Skeletal muscle cell (primary cell): ENCODE data around the gene ZNF384.

Experiments used
- DNase-seq: peaks from one replicate; pipeline ENCODE4 v3.0.0-alpha.2; 2010; ENCODE audit warnings: low read depth
- H3K4me3 ChIP-seq: 2 replicates; pipeline ENCODE4 v1.5.1; 2011; ENCODE audit warnings: low read depth, mild to moderate bottlenecking, control low read depth, low read length, moderate library complexity

ZNF384 gene

DNA sequence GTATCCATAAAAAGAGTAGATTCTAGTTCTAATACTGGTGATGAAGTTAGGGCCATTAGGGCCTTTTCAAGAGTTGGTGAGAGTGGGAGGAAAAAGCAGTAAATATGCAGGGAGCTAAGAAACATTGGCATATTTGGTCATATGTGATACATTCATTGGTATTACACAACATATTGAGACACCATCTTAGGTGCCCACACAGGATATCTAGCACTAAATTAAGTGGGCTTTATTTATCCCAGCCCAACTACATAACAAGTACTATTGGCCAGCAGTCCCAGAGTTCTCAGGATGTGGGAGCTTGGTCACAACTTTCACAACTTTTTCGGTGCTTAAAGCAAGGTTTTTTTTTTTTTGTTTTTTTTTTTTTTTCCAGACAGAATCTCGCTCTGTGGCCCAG, 24.3 kb downstream of the ZNF384 start:
- DNase-seq = no peak
- H3K4me3 ChIP-seq = no peak overlapping the region

GRCh38 chr12:6662906-6663742, 26.1 kb downstream of the ZNF384 start, which contains the start of gene ING4:
ING4 (minus strand) TSS chr12:6663119; CDS start chr12:6663101, 18 bp downstream.
- H3K4me3 ChIP-seq = peak within 1 kb of the TSS; percentile 76
- peak; percentile 96 for DNase-seq

GRCh38 chr12:6662602-6662905, 26.6 kb downstream of the ZNF384 start:
- no peak for DNase-seq
- peak overlapping the region; percentile 76 for H3K4me3 ChIP-seq

DNA sequence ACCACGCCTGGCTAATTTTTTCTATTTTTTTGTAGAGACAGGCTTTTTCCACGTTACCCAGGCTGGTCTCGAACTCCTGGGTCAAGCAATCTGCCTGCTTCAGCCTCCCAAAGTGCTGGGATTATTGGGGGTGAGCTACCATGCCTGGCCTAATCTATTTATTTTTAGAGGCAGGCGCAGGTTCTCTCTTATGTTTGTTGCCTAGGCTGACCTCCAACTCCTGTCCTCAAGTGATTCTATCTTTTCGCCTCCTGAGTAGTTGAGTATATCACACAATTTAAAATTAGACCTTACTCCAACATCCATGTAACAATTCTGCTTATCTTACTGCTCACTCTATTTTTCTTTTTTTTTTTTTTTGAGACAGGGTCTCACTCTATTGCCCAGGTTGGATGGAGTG, 35.2 kb downstream of the ZNF384 start:
- DNase-seq = no peak
- H3K4me3 ChIP-seq = no peak overlapping the region

GRCh38 chr12:6653342-6653741, 35.8 kb downstream of the ZNF384 start:
- H3K4me3 ChIP-seq = no peak overlapping the region

GRCh38 chr12:6652391-6652790, 36.8 kb downstream of the ZNF384 start:
- DNase-seq = no peak
- no peak overlapping the region for H3K4me3 ChIP-seq

More at GRCh38 chr12:6653342-6653741, 35.8 kb downstream of the ZNF384 start:
- no peak for DNase-seq

- DNase-seq = no peak
- H3K4me3 ChIP-seq = no peak overlapping the region
These were observed 38.3 kb downstream of the ZNF384 start for GRCh38 chr12:6650832-6651231.

- H3K4me3 ChIP-seq = peak within 1 kb of the TSS; percentile 37
- no peak for DNase-seq
These were observed 42.0 kb downstream of the ZNF384 start, which contains the start of gene ACRBP for GRCh38 chr12:6647083-6647604. ACRBP (minus strand) TSS chr12:6647432; CDS start chr12:6647366, 66 bp downstream.

DNA sequence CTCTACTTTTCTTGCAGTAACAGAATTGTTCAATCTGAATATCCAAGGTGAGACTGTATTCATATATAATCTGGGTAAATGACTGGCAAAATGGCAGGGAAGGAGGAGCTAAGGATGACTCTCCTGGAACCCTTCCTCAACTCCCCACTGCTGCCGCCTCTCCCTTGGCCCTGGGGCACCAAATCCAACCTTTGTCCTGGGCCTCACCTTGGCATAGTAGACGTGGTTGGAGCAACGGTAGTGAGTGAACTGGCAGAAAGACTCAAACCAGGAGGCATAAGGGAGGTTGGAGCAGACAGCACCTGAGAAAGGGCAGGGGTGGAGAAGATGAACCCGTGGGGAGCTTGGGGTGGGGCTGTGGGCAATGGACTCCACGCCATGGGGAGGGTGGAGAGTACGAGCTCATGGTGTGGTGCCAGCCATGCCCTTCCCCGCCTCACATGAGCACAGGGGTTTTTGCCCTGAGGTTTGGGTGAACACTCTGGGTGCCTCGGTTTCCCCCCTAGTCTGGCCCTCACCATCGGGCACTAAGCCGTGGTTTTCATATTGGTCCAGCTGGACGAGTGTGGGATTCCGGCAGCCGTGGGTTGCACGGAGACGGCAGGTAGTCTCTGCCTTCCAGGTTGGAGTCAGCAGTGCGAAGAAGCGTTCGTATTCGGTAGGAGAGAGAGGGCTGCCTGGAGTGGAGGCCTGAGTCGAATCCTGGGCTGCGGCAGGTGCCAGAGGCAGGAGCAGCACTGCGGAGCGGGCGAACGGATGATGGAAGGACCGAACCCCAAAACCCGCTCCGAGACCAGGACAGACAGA, 42.7 kb downstream of the ZNF384 start:
- DNase-seq = no peak
- H3K4me3 ChIP-seq = peak overlapping the region; percentile 37

GRCh38 chr12:6644903-6645302, 44.3 kb downstream of the ZNF384 start:
- H3K4me3 ChIP-seq = no peak overlapping the region
- DNase-seq = no peak

DNA sequence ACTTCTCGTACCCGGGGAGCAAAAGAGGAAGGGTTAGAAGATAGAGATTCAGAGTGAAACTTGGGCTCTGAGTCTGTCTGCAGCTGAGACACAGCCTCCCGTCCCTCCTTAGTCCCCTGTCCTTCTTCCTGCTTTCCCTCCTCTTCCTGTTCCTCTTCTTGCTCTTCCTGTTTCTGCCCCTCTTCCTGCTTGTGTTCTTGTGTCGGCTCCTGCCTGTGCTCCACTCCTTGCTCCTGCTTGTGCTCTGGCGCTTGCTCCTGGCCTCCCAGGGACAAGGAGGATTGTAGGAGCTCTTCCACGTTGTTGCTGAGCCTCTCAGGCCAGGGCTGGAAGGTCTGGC, 44.9 kb downstream of the ZNF384 start:
- H3K4me3 ChIP-seq = no peak overlapping the region
- DNase-seq = no peak

DNA sequence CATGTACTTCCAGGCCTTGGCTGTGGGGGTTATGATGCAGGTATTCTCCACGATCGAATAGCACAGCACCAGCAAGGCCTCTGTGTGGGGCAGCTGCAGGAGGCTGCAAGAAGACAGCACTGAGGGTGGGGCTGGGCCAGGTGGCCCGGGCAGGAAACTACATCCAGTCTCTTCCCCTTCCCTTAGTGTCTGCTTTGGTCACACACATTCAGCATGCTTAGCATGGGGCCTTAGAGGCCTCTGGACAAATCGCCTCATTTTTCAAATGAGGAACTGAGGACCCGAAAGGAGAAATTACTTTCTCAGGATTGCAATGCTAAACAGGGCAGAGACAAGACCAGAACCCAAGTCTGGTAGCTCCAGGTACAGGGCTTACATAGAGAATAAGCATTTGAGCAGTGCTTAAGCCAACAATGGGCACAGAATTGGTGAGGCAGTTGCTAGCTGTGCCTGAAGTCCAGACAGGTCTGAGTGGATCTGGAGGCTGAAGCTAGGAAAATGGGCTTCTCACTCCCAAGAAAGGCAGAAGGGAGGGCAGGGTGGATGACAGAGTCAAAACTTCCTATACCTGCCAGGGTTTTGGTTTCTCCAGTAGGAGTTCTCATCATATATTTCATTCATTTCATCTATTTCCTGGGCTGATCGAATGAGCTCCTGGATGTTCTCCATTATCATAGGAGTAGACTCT, 45.5 kb downstream of the ZNF384 start:
- no peak overlapping the region for H3K4me3 ChIP-seq
- no peak for DNase-seq

GRCh38 chr12:6641131-6641530, 48.0 kb downstream of the ZNF384 start:
- no peak for DNase-seq
- H3K4me3 ChIP-seq = no peak overlapping the region

- no peak overlapping the region for H3K4me3 ChIP-seq
- no peak for DNase-seq
These were observed 48.7 kb downstream of the ZNF384 start for GRCh38 chr12:6640497-6640896.

GRCh38 chr12:6639151-6639801, 49.9 kb downstream of the ZNF384 start:
- H3K4me3 ChIP-seq = no peak overlapping the region
- no peak for DNase-seq

DNA sequence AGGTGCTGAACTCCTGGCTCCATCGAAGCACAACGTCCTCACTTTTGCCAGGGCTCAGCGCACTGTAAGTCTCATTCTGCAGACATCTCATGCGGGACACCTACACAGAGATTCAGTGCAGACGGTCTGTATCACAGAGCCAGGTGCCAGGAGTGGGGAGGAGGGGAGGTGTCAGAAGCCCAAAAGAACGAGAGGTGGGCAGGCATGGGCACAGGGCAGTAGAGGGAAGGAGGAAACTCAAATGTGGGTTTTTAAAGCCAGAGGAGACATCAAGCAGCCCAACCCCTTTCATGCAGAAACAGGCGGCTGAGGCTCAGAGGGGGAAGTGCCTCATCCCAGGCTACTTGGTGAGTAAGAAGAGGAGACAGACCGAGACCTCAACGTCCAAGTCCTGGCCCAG, 50.9 kb downstream of the ZNF384 start:
- no peak overlapping the region for H3K4me3 ChIP-seq
- no peak for DNase-seq

DNA sequence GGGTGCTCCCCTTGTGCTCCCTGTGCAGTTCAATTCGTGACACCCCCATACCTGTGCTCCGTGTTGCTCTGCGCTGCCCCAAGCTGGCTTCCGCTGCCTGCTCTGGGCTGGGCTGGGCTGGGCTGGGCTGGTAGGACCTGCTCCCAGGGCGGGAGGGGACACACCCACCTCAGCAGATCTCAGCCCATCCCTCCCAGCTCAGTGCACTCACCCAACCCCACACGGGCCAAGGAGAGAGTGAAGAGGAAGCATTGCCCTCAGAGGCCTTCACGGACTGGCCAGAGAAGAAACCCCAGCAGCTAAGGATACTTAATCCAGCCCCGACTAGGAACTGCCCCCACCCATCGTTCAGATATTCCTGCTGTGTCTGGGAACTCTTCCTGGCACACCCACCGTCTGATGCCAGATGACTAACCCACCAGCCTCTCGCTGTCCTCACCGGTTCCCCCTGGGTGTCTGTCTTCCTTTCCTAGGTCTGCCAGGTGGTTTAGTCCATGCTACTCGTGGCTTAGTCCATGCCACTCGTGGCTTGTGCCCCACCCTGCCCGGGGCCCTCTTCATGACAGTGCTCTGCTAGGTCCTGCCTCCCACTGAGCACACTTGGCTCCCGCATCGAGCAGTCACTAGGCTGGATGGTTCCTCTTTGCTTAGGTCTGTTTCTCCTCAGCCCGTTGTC, 53.2 kb downstream of the ZNF384 start, which contains the start of gene LPAR5:
Gene LPAR5, minus strand, starts transcription at position 104 of the 676 bp plus-strand sequence. CDS start 14,711 bp downstream, outside the sequence.
- no peak for DNase-seq
- H3K4me3 ChIP-seq = no peak within 1 kb of the TSS

- H3K4me3 ChIP-seq = no peak overlapping the region
- DNase-seq = no peak
These were observed 53.8 kb downstream of the ZNF384 start for GRCh38 chr12:6635375-6635855.
